ENCODE data around the gene SRP68. TPM values are rescaled to one million over a fixed set of nuclear protein-coding genes. Genes with fewer than 3 reads are reported as not detected.

The SRP68 gene
- total and polyA plus RNA-seq, 2 donors from 2014 or later = 52.7 to 68.1 TPM

GRCh38 chr17:76022973-76023899, 49.1 kb downstream of the SRP68 start:
- H3K4me3 ChIP-seq (ENCODE audit: low read length in 3 of 3) = no peak overlapping the region
- TF ChIP-seq, protein P1, sequence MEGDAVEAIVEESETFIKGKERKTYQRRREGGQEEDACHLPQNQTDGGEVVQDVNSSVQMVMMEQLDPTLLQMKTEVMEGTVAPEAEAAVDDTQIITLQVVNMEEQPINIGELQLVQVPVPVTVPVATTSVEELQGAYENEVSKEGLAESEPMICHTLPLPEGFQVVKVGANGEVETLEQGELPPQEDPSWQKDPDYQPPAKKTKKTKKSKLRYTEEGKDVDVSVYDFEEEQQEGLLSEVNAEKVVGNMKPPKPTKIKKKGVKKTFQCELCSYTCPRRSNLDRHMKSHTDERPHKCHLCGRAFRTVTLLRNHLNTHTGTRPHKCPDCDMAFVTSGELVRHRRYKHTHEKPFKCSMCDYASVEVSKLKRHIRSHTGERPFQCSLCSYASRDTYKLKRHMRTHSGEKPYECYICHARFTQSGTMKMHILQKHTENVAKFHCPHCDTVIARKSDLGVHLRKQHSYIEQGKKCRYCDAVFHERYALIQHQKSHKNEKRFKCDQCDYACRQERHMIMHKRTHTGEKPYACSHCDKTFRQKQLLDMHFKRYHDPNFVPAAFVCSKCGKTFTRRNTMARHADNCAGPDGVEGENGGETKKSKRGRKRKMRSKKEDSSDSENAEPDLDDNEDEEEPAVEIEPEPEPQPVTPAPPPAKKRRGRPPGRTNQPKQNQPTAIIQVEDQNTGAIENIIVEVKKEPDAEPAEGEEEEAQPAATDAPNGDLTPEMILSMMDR (IDR thresholded peaks at IDR 0.05; ENCODE audit: borderline replicate concordance, extremely low read depth, insufficient read depth) = no peak
- no peak for FAIRE-seq
- H3K27me3 ChIP-seq (ENCODE audit: control insufficient read depth, insufficient read depth, low read length) = no peaks in the 10 kb centered on the region
- no peaks in the 10 kb centered on the region for H3K36me3 ChIP-seq (ENCODE audit: control insufficient read depth in 2 of 3, insufficient read depth in 3 of 3, low read length in 3 of 3)
- H3K4me1 ChIP-seq (ENCODE audit: control insufficient read depth in 2 of 3, insufficient read depth in 2 of 3, low read depth in 1 of 3, low read length in 3 of 3) = peaks cover 0 to 3% (median 0%) of the 10 kb centered on the region in 3 donors
- no peak for DNase-seq
- no peak overlapping the region for H3K27ac ChIP-seq (ENCODE audit: low read depth in 2 of 2, low read length in 2 of 2)
- intact Hi-C loops (cut with DNase I) = no loop called here
- H3K9ac ChIP-seq (ENCODE audit: low read length in 3 of 3) = no peak overlapping the region
- no peaks in the 10 kb centered on the region for H3K9me3 ChIP-seq (ENCODE audit: control insufficient read depth in 2 of 3, insufficient read depth in 1 of 3, low read length in 3 of 3)

DNA sequence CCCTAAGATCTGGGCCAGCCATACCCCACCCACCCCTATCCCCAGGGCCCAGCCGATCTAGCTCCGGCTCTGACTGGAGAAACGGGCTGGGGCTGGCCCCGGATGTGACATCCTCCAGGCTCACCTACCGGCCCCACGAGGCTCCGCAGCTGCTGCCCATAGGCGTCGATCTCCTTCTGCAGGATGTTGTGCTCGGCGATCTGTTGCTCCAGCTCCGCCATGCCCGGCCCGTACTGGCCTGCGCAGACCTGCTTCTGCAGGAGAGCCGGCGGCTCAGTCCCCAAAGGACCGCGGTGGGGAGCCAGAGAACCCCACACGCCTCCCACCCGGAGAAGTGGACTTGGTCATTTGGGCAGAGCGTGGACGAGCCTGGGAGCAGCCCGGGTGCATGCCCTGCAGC, 50.0 kb downstream of the SRP68 start:
- FAIRE-seq (no peak), DNase-seq (no peak)
- H3K9me3 ChIP-seq (ENCODE audit: control insufficient read depth in 2 of 3, insufficient read depth in 1 of 3, low read length in 3 of 3) = no peaks in the 10 kb centered on the region
- H3K4me3 ChIP-seq (ENCODE audit: low read length in 3 of 3) = no peak overlapping the region
- no peaks in the 10 kb centered on the region for H3K36me3 ChIP-seq (ENCODE audit: control insufficient read depth in 2 of 3, insufficient read depth in 3 of 3, low read length in 3 of 3)
- no peaks in the 10 kb centered on the region for H3K27me3 ChIP-seq (ENCODE audit: control insufficient read depth, insufficient read depth, low read length)
- H3K4me1 ChIP-seq (ENCODE audit: control insufficient read depth in 2 of 3, insufficient read depth in 2 of 3, low read depth in 1 of 3, low read length in 3 of 3) = peaks cover 0 to under 1% (median 0%) of the 10 kb centered on the region in 3 donors
- no peak overlapping the region for H3K9ac ChIP-seq (ENCODE audit: low read length in 3 of 3)
- intact Hi-C loops (cut with DNase I) = no loop called here
- TF ChIP-seq, protein P1 (IDR thresholded peaks at IDR 0.05; ENCODE audit: borderline replicate concordance, extremely low read depth, insufficient read depth) = no peak
- H3K27ac ChIP-seq (ENCODE audit: low read depth in 2 of 2, low read length in 2 of 2) = no peak overlapping the region

GRCh38 chr17:76019833-76020467, 52.4 kb downstream of the SRP68 start:
- H3K27ac ChIP-seq (ENCODE audit: low read depth in 2 of 2, low read length in 2 of 2) = peak overlapping the region in 1 of 2 donors; percentile 13
- no peaks in the 10 kb centered on the region for H3K27me3 ChIP-seq (ENCODE audit: control insufficient read depth, insufficient read depth, low read length)
- H3K4me1 ChIP-seq (ENCODE audit: control insufficient read depth in 2 of 3, insufficient read depth in 2 of 3, low read depth in 1 of 3, low read length in 3 of 3) = no peaks in the 10 kb centered on the region
- no peaks in the 10 kb centered on the region for H3K9me3 ChIP-seq (ENCODE audit: control insufficient read depth in 2 of 3, insufficient read depth in 1 of 3, low read length in 3 of 3)
- H3K9ac ChIP-seq (ENCODE audit: low read length in 3 of 3) = peak overlapping the region in 1 of 3 donors; percentile 3
- TF ChIP-seq, protein P1 (IDR thresholded peaks at IDR 0.05; ENCODE audit: borderline replicate concordance, extremely low read depth, insufficient read depth) = no peak
- no peak overlapping the region for H3K4me3 ChIP-seq (ENCODE audit: low read length in 3 of 3)
- DNase-seq = no peak
- intact Hi-C loops (cut with DNase I) = loop anchor here (10.0 kb wide), 1 partner anchor 265 kb away; no protein-coding TSS in a partner anchor
- no peaks in the 10 kb centered on the region for H3K36me3 ChIP-seq (ENCODE audit: control insufficient read depth in 2 of 3, insufficient read depth in 3 of 3, low read length in 3 of 3)
- FAIRE-seq = no peak
